ENCODE measurements around the gene DLL4.
"Not testable (repeated sequence)": the region's sequence is repeated elsewhere in the genome, so short reads cannot be mapped to it uniquely, and the experiment has no call there.

The DLL4 gene

GRCh38 chr15:40958146-40958545 is 29.0 kb downstream of the DLL4 start:
- no peak for DNase-seq

- no peak for DNase-seq
Observed at GRCh38 chr15:40958723-40959122, 29.6 kb downstream of the DLL4 start.

- DNase-seq: no peak
Observed at GRCh38 chr15:40959331-40960141, 30.4 kb downstream of the DLL4 start.

- no peak for DNase-seq
Observed at GRCh38 chr15:40960151-40960885, 31.2 kb downstream of the DLL4 start.

- DNase-seq: no peak
Observed at GRCh38 chr15:40960925-40961324, 31.8 kb downstream of the DLL4 start.

GRCh38 chr15:40961740-40962139 is 32.6 kb downstream of the DLL4 start:
- DNase-seq: not testable (repeated sequence)

GRCh38 chr15:40962317-40962716 is 33.2 kb downstream of the DLL4 start:
- not testable (repeated sequence) for DNase-seq

- no peak for DNase-seq
Observed at GRCh38 chr15:40963201-40963600, 34.1 kb downstream of the DLL4 start.

- no peak for DNase-seq
Observed at GRCh38 chr15:40964006-40964405, 34.9 kb downstream of the DLL4 start.

GRCh38 chr15:40964634-40965033 is 35.5 kb downstream of the DLL4 start:
- DNase-seq: no peak

- DNase-seq: no peak
Observed at GRCh38 chr15:40968290-40969085, 39.3 kb downstream of the DLL4 start.

GRCh38 chr15:40969363-40969762 is 40.2 kb downstream of the DLL4 start:
- DNase-seq: no peak

GRCh38 chr15:40974879-40975278 is 45.7 kb downstream of the DLL4 start:
- DNase-seq: no peak

GRCh38 chr15:40976819-40977218 is 47.7 kb downstream of the DLL4 start:
- DNase-seq: no peak

- DNase-seq: no peak
Observed at GRCh38 chr15:40978141-40978540, 49.0 kb downstream of the DLL4 start.

GRCh38 chr15:40978562-40978961 is 49.4 kb downstream of the DLL4 start:
- no peak for DNase-seq

- no peak for DNase-seq
Observed at GRCh38 chr15:40981186-40981585, 52.0 kb downstream of the DLL4 start.

- no peak for DNase-seq
Observed at GRCh38 chr15:40982855-40983254, 53.7 kb downstream of the DLL4 start.

GRCh38 chr15:40984406-40984805 is 55.3 kb downstream of the DLL4 start:
- DNase-seq: no peak

GRCh38 chr15:40984964-40985363 is 55.8 kb downstream of the DLL4 start:
- no peak for DNase-seq

GRCh38 chr15:40985541-40986330 is 56.6 kb downstream of the DLL4 start:
- DNase-seq: no peak
